ENCODE data around the gene CEP89. TPM values are rescaled to one million over a fixed set of nuclear protein-coding genes. Genes with fewer than 3 reads are reported as not detected.

CEP89 gene
- total RNA-seq, 1 experiment from 2014 or later = 27.6 TPM

DNA sequence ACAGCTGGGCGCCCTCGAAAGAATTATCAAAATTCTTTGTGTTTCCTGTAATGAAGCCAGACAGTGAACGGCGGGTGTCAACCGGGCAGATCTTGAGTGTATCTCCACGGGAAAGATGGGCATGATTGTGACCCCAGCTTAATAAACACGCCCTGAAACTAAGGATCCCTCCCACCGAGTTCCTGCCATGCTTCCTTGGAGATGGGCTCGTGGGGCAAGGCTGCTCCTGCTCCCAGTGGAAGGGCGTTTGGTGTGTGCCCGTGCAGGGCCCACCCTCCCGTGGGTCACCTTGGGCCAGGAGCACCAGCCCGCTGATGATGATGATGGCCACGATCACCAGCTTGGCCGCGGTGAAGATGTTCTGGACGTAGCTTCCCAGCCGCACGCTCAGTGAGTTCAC lies 109.6 kb downstream of the CEP89 start:
- intact Hi-C loops (cut with micrococcal nuclease) = no loop called here
- Histone ChIP-seq H2AFZ (ENCODE audit: low read depth, low read length, poor library complexity, severe bottlenecking) (no peak overlapping the region), H3K27me3 (ENCODE audit: insufficient read depth, low read length) (no peaks in the 10 kb centered on the region), H3K4me3 (replicated peaks in 1 of 2; ENCODE audit: low read depth in 1 of 2, low read length in 2 of 2) (no peak overlapping the region), H3K9me3 (ENCODE audit: control insufficient read depth in 1 of 2, insufficient read depth in 1 of 2, low read depth in 1 of 2, low read length in 2 of 2) (no peaks in the 10 kb centered on the region), H3K9ac (ENCODE audit: low read length) (no peak overlapping the region), H3K27ac (ENCODE audit: low read depth, low read length) (no peak overlapping the region), H3K36me3 (ENCODE audit: control insufficient read depth in 1 of 2, insufficient read depth in 2 of 2, low read length in 2 of 2) (no peaks in the 10 kb centered on the region), H3K79me2 (ENCODE audit: insufficient read depth, low read length) (no peaks in the 10 kb centered on the region), H3K4me1 (ENCODE audit: control insufficient read depth in 1 of 2, insufficient read depth in 2 of 2, low read length in 2 of 2) (no peaks in the 10 kb centered on the region), H3K4me2 (ENCODE audit: low read length) (no peak overlapping the region), H4K20me1 (ENCODE audit: insufficient read depth) (no peaks in the 10 kb centered on the region), H3K9me2 (ENCODE audit: insufficient read depth) (no peaks in the 10 kb centered on the region)
- BruUV-seq (replicated peaks) = no TSS peak
- no peak for TF ChIP-seq SP1 (IDR thresholded peaks at IDR 0.05; ENCODE audit: low read depth)
- no peak for TF ChIP-seq FOSL1 (IDR thresholded peaks at IDR 0.05; ENCODE audit: low read depth)
- TF ChIP-seq SIN3A (IDR thresholded peaks at IDR 0.05; ENCODE audit: low read depth) = no peak
- no peak for TF ChIP-seq ELF1 (IDR thresholded peaks at IDR 0.05; ENCODE audit: borderline replicate concordance, low read depth)
- TF ChIP-seq, protein P1, sequence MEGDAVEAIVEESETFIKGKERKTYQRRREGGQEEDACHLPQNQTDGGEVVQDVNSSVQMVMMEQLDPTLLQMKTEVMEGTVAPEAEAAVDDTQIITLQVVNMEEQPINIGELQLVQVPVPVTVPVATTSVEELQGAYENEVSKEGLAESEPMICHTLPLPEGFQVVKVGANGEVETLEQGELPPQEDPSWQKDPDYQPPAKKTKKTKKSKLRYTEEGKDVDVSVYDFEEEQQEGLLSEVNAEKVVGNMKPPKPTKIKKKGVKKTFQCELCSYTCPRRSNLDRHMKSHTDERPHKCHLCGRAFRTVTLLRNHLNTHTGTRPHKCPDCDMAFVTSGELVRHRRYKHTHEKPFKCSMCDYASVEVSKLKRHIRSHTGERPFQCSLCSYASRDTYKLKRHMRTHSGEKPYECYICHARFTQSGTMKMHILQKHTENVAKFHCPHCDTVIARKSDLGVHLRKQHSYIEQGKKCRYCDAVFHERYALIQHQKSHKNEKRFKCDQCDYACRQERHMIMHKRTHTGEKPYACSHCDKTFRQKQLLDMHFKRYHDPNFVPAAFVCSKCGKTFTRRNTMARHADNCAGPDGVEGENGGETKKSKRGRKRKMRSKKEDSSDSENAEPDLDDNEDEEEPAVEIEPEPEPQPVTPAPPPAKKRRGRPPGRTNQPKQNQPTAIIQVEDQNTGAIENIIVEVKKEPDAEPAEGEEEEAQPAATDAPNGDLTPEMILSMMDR (IDR thresholded peaks at IDR 0.05 in 2 of 3, conservative IDR thresholded peaks at IDR 0.05 in 1 of 3; ENCODE audit: borderline replicate concordance in 1 of 3, insufficient read depth in 1 of 3, low read depth in 2 of 3, low read length in 2 of 3) = no peak
- TF ChIP-seq POLR2AphosphoS5 (IDR thresholded peaks at IDR 0.05; ENCODE audit: low read depth, low read length) = no peak
- no peak for TF ChIP-seq EZH2phosphoT487 (IDR thresholded peaks at IDR 0.05; ENCODE audit: borderline replicate concordance)
- no peak for DNase-seq (ENCODE audit: low read depth, low spot score)
- ChIA-PET CTCF (no interaction called here), POLR2A (no interaction called here), RAD21 (ENCODE audit: low non-redundant PET in 1 of 2, low total read pairs in 2 of 2, uncharacterized antibody in 2 of 2, unreplicated experiment in 2 of 2) (no interaction called here)
- no peak for ATAC-seq

DNA sequence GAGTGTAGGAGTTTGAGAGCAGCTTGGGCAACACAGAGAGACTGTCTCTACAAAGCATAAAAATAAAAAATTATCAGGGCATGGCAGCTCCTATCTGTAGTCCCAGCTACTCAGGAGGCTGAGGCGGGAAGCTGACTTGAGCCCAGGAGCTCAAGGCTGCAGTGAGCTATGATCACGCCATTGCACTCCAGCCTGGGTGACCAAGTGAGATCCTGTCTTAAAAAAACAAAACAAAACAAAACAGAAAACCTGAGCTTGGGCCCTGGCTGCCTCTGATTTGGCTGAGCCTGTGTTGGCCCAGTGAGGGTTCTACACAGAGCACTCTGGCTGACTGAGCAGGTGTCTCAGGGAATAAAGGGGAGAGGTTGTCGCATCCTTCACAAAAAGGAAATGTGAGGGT lies 110.2 kb downstream of the CEP89 start:
- ChIA-PET POLR2A (no interaction called here), RAD21 (ENCODE audit: low non-redundant PET in 1 of 2, low total read pairs in 2 of 2, uncharacterized antibody in 2 of 2, unreplicated experiment in 2 of 2) (no interaction called here), CTCF (no interaction called here)
- Histone ChIP-seq H3K4me2 (ENCODE audit: low read length) (no peak overlapping the region), H3K27ac (ENCODE audit: low read depth, low read length) (no peak overlapping the region), H3K4me3 (replicated peaks in 1 of 2; ENCODE audit: low read depth in 1 of 2, low read length in 2 of 2) (no peak overlapping the region), H3K9ac (ENCODE audit: low read length) (no peak overlapping the region), H3K27me3 (ENCODE audit: insufficient read depth, low read length) (no peaks in the 10 kb centered on the region), H3K79me2 (ENCODE audit: insufficient read depth, low read length) (no peaks in the 10 kb centered on the region), H4K20me1 (ENCODE audit: insufficient read depth) (no peaks in the 10 kb centered on the region), H2AFZ (ENCODE audit: low read depth, low read length, poor library complexity, severe bottlenecking) (no peak overlapping the region), H3K4me1 (ENCODE audit: control insufficient read depth in 1 of 2, insufficient read depth in 2 of 2, low read length in 2 of 2) (no peaks in the 10 kb centered on the region), H3K9me3 (ENCODE audit: control insufficient read depth in 1 of 2, insufficient read depth in 1 of 2, low read depth in 1 of 2, low read length in 2 of 2) (no peaks in the 10 kb centered on the region), H3K36me3 (ENCODE audit: control insufficient read depth in 1 of 2, insufficient read depth in 2 of 2, low read length in 2 of 2) (no peaks in the 10 kb centered on the region), H3K9me2 (ENCODE audit: insufficient read depth) (no peaks in the 10 kb centered on the region)
- intact Hi-C loops (cut with micrococcal nuclease) = no loop called here
- DNase-seq (ENCODE audit: low read depth, low spot score) (no peak), ATAC-seq (no peak)
- BruUV-seq (replicated peaks) = no TSS peak
- TF ChIP-seq, protein P2, sequence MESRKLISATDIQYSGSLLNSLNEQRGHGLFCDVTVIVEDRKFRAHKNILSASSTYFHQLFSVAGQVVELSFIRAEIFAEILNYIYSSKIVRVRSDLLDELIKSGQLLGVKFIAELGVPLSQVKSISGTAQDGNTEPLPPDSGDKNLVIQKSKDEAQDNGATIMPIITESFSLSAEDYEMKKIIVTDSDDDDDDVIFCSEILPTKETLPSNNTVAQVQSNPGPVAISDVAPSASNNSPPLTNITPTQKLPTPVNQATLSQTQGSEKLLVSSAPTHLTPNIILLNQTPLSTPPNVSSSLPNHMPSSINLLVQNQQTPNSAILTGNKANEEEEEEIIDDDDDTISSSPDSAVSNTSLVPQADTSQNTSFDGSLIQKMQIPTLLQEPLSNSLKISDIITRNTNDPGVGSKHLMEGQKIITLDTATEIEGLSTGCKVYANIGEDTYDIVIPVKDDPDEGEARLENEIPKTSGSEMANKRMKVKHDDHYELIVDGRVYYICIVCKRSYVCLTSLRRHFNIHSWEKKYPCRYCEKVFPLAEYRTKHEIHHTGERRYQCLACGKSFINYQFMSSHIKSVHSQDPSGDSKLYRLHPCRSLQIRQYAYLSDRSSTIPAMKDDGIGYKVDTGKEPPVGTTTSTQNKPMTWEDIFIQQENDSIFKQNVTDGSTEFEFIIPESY (IDR thresholded peaks at IDR 0.05; ENCODE audit: extremely low read depth, insufficient replicate concordance, low read length) = no peak
- TF ChIP-seq EZH2phosphoT487 (IDR thresholded peaks at IDR 0.05; ENCODE audit: borderline replicate concordance) (no peak), EGR1 (IDR thresholded peaks at IDR 0.05; ENCODE audit: low read depth) (no peak), CEBPB (IDR thresholded peaks at IDR 0.05; ENCODE audit: low read depth) (no peak), SIN3A (IDR thresholded peaks at IDR 0.05; ENCODE audit: low read depth) (no peak)
- TF ChIP-seq, protein P3, sequence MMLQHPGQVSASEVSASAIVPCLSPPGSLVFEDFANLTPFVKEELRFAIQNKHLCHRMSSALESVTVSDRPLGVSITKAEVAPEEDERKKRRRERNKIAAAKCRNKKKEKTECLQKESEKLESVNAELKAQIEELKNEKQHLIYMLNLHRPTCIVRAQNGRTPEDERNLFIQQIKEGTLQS (IDR thresholded peaks at IDR 0.05) = no peak
- TF ChIP-seq, protein P4, sequence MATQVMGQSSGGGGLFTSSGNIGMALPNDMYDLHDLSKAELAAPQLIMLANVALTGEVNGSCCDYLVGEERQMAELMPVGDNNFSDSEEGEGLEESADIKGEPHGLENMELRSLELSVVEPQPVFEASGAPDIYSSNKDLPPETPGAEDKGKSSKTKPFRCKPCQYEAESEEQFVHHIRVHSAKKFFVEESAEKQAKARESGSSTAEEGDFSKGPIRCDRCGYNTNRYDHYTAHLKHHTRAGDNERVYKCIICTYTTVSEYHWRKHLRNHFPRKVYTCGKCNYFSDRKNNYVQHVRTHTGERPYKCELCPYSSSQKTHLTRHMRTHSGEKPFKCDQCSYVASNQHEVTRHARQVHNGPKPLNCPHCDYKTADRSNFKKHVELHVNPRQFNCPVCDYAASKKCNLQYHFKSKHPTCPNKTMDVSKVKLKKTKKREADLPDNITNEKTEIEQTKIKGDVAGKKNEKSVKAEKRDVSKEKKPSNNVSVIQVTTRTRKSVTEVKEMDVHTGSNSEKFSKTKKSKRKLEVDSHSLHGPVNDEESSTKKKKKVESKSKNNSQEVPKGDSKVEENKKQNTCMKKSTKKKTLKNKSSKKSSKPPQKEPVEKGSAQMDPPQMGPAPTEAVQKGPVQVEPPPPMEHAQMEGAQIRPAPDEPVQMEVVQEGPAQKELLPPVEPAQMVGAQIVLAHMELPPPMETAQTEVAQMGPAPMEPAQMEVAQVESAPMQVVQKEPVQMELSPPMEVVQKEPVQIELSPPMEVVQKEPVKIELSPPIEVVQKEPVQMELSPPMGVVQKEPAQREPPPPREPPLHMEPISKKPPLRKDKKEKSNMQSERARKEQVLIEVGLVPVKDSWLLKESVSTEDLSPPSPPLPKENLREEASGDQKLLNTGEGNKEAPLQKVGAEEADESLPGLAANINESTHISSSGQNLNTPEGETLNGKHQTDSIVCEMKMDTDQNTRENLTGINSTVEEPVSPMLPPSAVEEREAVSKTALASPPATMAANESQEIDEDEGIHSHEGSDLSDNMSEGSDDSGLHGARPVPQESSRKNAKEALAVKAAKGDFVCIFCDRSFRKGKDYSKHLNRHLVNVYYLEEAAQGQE (IDR thresholded peaks at IDR 0.05; ENCODE audit: low read depth) = no peak
- TF ChIP-seq, protein P5, sequence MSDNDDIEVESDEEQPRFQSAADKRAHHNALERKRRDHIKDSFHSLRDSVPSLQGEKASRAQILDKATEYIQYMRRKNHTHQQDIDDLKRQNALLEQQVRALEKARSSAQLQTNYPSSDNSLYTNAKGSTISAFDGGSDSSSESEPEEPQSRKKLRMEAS (IDR thresholded peaks at IDR 0.05) = no peak

All from HCT116 (cell line).